Upper lobe of left lung (tissue), 6 donors: ENCODE measurements around the gene LRRC8B. TPM values are rescaled to one million over a fixed set of nuclear protein-coding genes. Genes with fewer than 3 reads are reported as not detected.
"Not testable (repeated sequence)": the region's sequence is repeated elsewhere in the genome, so short reads cannot be mapped to it uniquely, and the experiment has no call there.

ENCODE experiments used
- ATAC-seq, 2 donors: fragments of 200-7000 bp; cut with Tn5 transposase; one replicate each; pipeline ENCODE4 v1.9.1; 2022; ENCODE audit warnings: mild to moderate bottlenecking in 2 of 2, moderate library complexity in 2 of 2; ENCODE audit not compliant: low FRiP score in 2 of 2
- DNase-seq, 2 donors: peaks; one replicate each; pipeline ENCODE4 v3.0.0-alpha.2; 2019 to 2020
- H3K27ac ChIP-seq, 4 donors: fragments of 200-600 bp; sonication (generic); one replicate each; pipeline ENCODE4 v1.5.1; 2016 to 2019
- H3K27me3 ChIP-seq, 4 donors: fragments of 200-600 bp; sonication (generic); one replicate each; pipeline ENCODE4 v1.5.1; 2017 to 2019
- H3K36me3 ChIP-seq, 4 donors: fragments of 200-600 bp; sonication (generic); one replicate each; pipeline ENCODE4 v1.5.1; 2016 to 2019
- H3K4me1 ChIP-seq, 4 donors: fragments of 200-600 bp; sonication (generic); one replicate each; pipeline ENCODE4 v1.5.1; 2018 to 2019
- H3K4me3 ChIP-seq, 4 donors: fragments of 200-600 bp; sonication (generic); one replicate each; pipeline ENCODE4 v1.5.1; 2017 to 2019; ENCODE audit warnings: mild to moderate bottlenecking in 2 of 4, moderate library complexity in 1 of 4
- H3K9me3 ChIP-seq, 4 donors: fragments of 200-600 bp; sonication (generic); one replicate each; pipeline ENCODE4 v1.5.1; 2018 to 2019
- CTCF ChIP-seq, 6 experiments: fragments of 450-650 bp in 4 of 6; fragments of 200-600 bp in 2 of 6; sonication (generic) in 2 of 6; IDR thresholded peaks; one replicate each; pipeline ENCODE4 v1.5.1; 2016 to 2019; ENCODE audit warnings: antibody characterized with exemption in 6 of 6
- EP300 ChIP-seq, 4 donors: sonication (generic); formaldehyde crosslinking; IDR thresholded peaks; one replicate each; pipeline ENCODE4 v1.5.1; 2017; ENCODE audit warnings: antibody characterized with exemption in 4 of 4, control low read depth in 2 of 4
- POLR2A ChIP-seq, 4 donors: fragments of 450-650 bp; IDR thresholded peaks; one replicate each; pipeline ENCODE4 v1.5.1; 2016 to 2017; ENCODE audit warnings: antibody characterized with exemption in 4 of 4, mild to moderate bottlenecking in 2 of 4
- POLR2AphosphoS5 ChIP-seq, 2 donors: sonication (generic); formaldehyde crosslinking; IDR thresholded peaks; one replicate each; pipeline ENCODE4 v1.5.1; 2017; ENCODE audit warnings: antibody characterized with exemption in 2 of 2
- WGBS, 2 donors: methylation state at CpG; one replicate each; pipeline ENCODE4 v1.1.5; 2017 to 2018; 5-methylcytosine and 5-hydroxymethylcytosine counted together
- total RNA-seq, 6 donors: library from RNA; depleted of rRNA in 4 of 6; stranded (reverse); fragments of >200 nt in 4 of 6; gene quantifications; one replicate each; pipeline versions ENCODE4 v1.1.0 to v1.2.1, GENCODE V29; 2016 to 2021
- donor health status: DM: no; HTN: no; CAD: no; lungs with moderate emphysema.
- donor health status: DM: no; HTN: yes; CAD: no; lungs with severe emphysema.

The LRRC8B gene
- total RNA-seq, 6 donors from 2014 or later: 7.1 to 20.2 (median 14.8) TPM

GRCh38 chr1:89589515-89589914 is 64.9 kb downstream of the LRRC8B start:
- H3K36me3 ChIP-seq: peaks cover 0 to 17% (median 3%) of the 10 kb centered on the region in 4 donors
- H3K9me3 ChIP-seq: no peaks in the 10 kb centered on the region
- H3K4me3 ChIP-seq: no peak overlapping the region
- H3K27me3 ChIP-seq: no peaks in the 10 kb centered on the region
- H3K27ac ChIP-seq: no peak overlapping the region
- TF ChIP-seq POLR2AphosphoS5 (IDR thresholded peaks at IDR 0.05): no peak
- TF ChIP-seq POLR2A (IDR thresholded peaks at IDR 0.05): no peak
- no peak for TF ChIP-seq EP300 (IDR thresholded peaks at IDR 0.05)
- no peak for TF ChIP-seq CTCF (IDR thresholded peaks at IDR 0.05)
- ATAC-seq (no peak), DNase-seq (no peak)
- H3K4me1 ChIP-seq: peaks cover 0 to 13% (median 4%) of the 10 kb centered on the region in 4 donors
- WGBS, 2 donors: 67 to 88% methylated on average over 1 of the region's 1 CpG

GRCh38 chr1:89590341-89591080 is 65.9 kb downstream of the LRRC8B start:
- Histone ChIP-seq H3K4me1 (peaks cover 0 to 13% (median 4%) of the 10 kb centered on the region in 4 donors), H3K4me3 (no peak overlapping the region), H3K36me3 (peaks cover 0 to 7% (median 0%) of the 10 kb centered on the region in 4 donors), H3K9me3 (no peaks in the 10 kb centered on the region), H3K27me3 (no peaks in the 10 kb centered on the region), H3K27ac (peak overlapping the region in 1 of 4 donors; percentile 23)
- no peak for ATAC-seq
- TF ChIP-seq POLR2A (IDR thresholded peaks at IDR 0.05) (no peak), POLR2AphosphoS5 (IDR thresholded peaks at IDR 0.05) (no peak), CTCF (IDR thresholded peaks at IDR 0.05) (no peak), EP300 (IDR thresholded peaks at IDR 0.05) (no peak)
- DNase-seq: no peak
- 73 to 75% methylated on average over 6 of the region's 6 CpGs for WGBS, 2 donors

GRCh38 chr1:89592861-89593302 is 68.3 kb downstream of the LRRC8B start:
- H3K27me3 ChIP-seq, H3K36me3 ChIP-seq, H3K9me3 ChIP-seq, H3K27ac ChIP-seq, H3K4me3 ChIP-seq: not testable (repeated sequence)
- peak in 1 of 2 donors; percentile 52 for DNase-seq
- peaks cover 0 to 13% (median 4%) of the 10 kb centered on the region in 4 donors for H3K4me1 ChIP-seq
- 59 to 76% methylated on average over 13 of the region's 13 CpGs for WGBS, 2 donors
- peak in 1 of 2 donors; percentile 63 for ATAC-seq

- ATAC-seq (no peak), DNase-seq (no peak)
- no peak for TF ChIP-seq POLR2A (IDR thresholded peaks at IDR 0.05)
- TF ChIP-seq POLR2AphosphoS5 (IDR thresholded peaks at IDR 0.05): no peak
- TF ChIP-seq EP300 (IDR thresholded peaks at IDR 0.05): no peak
- no peak for TF ChIP-seq CTCF (IDR thresholded peaks at IDR 0.05)
- 93 to 94% methylated on average over 4 of the region's 4 CpGs for WGBS, 2 donors
- peaks cover 0 to 3% (median 0%) of the 10 kb centered on the region in 4 donors for H3K36me3 ChIP-seq
- no peak overlapping the region for H3K27ac ChIP-seq
- H3K4me3 ChIP-seq: no peak overlapping the region
- H3K9me3 ChIP-seq: no peaks in the 10 kb centered on the region
- peaks cover 0 to 13% (median 4%) of the 10 kb centered on the region in 4 donors for H3K4me1 ChIP-seq
- no peaks in the 10 kb centered on the region for H3K27me3 ChIP-seq
These were observed 69.6 kb downstream of the LRRC8B start for GRCh38 chr1:89594096-89594740.

GRCh38 chr1:89596698-89597097 is 72.1 kb downstream of the LRRC8B start:
- no peak for ATAC-seq
- no peak for DNase-seq
- H3K27me3 ChIP-seq: no peaks in the 10 kb centered on the region
- H3K9me3 ChIP-seq: no peaks in the 10 kb centered on the region
- H3K4me1 ChIP-seq: peaks cover 0 to 4% (median 4%) of the 10 kb centered on the region in 4 donors
- peaks cover 0 to 3% (median 0%) of the 10 kb centered on the region in 4 donors for H3K36me3 ChIP-seq
- no peak for TF ChIP-seq POLR2AphosphoS5 (IDR thresholded peaks at IDR 0.05)
- no peak for TF ChIP-seq POLR2A (IDR thresholded peaks at IDR 0.05)
- no peak for TF ChIP-seq EP300 (IDR thresholded peaks at IDR 0.05)
- no peak for TF ChIP-seq CTCF (IDR thresholded peaks at IDR 0.05)
- H3K4me3 ChIP-seq: no peak overlapping the region
- no peak overlapping the region for H3K27ac ChIP-seq
- 94 to 96% methylated on average over 2 of the region's 2 CpGs for WGBS, 2 donors
